Mammary epithelial cell (primary cell): ENCODE results near the gene PRKCA.

ENCODE experiments used
- CTCF ChIP-seq, 2 donors: IDR thresholded peaks in 1 of 2; conservative IDR thresholded peaks in 1 of 2; 2 replicates each; pipeline ENCODE4 v1.5.1; 2011 to 2012; ENCODE audit warnings: inconsistent platforms in 2 of 2, low read length in 2 of 2, mild to moderate bottlenecking in 2 of 2, control low read depth in 1 of 2, low read depth in 1 of 2; ENCODE audit not compliant: insufficient read depth in 1 of 2; ENCODE audit errors: extremely low read depth in 1 of 2
- EZH2 ChIP-seq: IDR thresholded peaks from 2 replicates; pipeline ENCODE4 v1.6.1; 2012; ENCODE audit warnings: low read length, inconsistent platforms, borderline replicate concordance

- TF ChIP-seq EZH2: no peak
- TF ChIP-seq CTCF (conservative IDR thresholded peaks at IDR 0.05 in 1 of 2, IDR thresholded peaks at IDR 0.05 in 1 of 2; ENCODE audit: extremely low read depth in 1 of 2, insufficient read depth in 1 of 2, low read depth in 1 of 2, low read length in 2 of 2): no peak
Observed at GRCh38 chr17:66760324-66760723, 457.9 kb downstream of the PRKCA start.
